RWPE2 (cell line): ENCODE measurements around the gene STAG3.
A peak's percentile ranks its signal among the peaks of the same experiment; 100 is the strongest.
"Not testable (repeated sequence)": the region's sequence is repeated elsewhere in the genome, so short reads cannot be mapped to it uniquely, and the experiment has no call there.

Source experiments
- ATAC-seq: fragments of 200-7000 bp; cut with Tn5 transposase; 3 replicates; pipeline ENCODE4 v1.9.1; 2021; ENCODE audit warnings: low read depth
- DNase-seq: peaks from one replicate; pipeline ENCODE4 v3.0.0-alpha.2; 2020; ENCODE audit warnings: low spot score
- H3K27ac ChIP-seq: fragments of 450-650 bp; 2 replicates; pipeline ENCODE4 v1.5.1; 2017; ENCODE audit warnings: mild to moderate bottlenecking; ENCODE audit not compliant: poor library complexity, severe bottlenecking
- H3K27me3 ChIP-seq: fragments of 250-450 bp; sonication (Bioruptor Pico); 2 replicates; pipeline ENCODE4 v1.5.1; 2021; ENCODE audit warnings: mild to moderate bottlenecking, moderate library complexity; ENCODE audit not compliant: insufficient read depth, poor library complexity, severe bottlenecking
- H3K36me3 ChIP-seq: fragments of 250-450 bp; sonication (Bioruptor Pico); 2 replicates; pipeline ENCODE4 v1.5.1; 2020; ENCODE audit warnings: low read depth, mild to moderate bottlenecking, moderate library complexity
- H3K4me1 ChIP-seq: fragments of 250-450 bp; sonication (Bioruptor Pico); 2 replicates; pipeline ENCODE4 v1.5.1; 2021; ENCODE audit warnings: mild to moderate bottlenecking, moderate library complexity; ENCODE audit not compliant: insufficient read depth, poor library complexity, severe bottlenecking
- H3K4me3 ChIP-seq: fragments of 250-450 bp; sonication (Bioruptor Pico); 2 replicates; pipeline ENCODE4 v1.5.1; 2021; ENCODE audit warnings: mild to moderate bottlenecking, moderate library complexity; ENCODE audit not compliant: severe bottlenecking
- H3K9me3 ChIP-seq: fragments of 250-450 bp; sonication (Bioruptor Pico); 2 replicates; pipeline ENCODE4 v1.5.1; 2021; ENCODE audit warnings: mild to moderate bottlenecking, moderate library complexity; ENCODE audit not compliant: severe bottlenecking
- TF ChIP-seq, protein P1 (sequence below): fragments of 450-650 bp; IDR thresholded peaks from one replicate; pipeline ENCODE4 v1.5.1; 2017; ENCODE audit warnings: mild to moderate bottlenecking, moderate library complexity; ENCODE audit not compliant: poor library complexity, severe bottlenecking

Gene STAG3

DNA sequence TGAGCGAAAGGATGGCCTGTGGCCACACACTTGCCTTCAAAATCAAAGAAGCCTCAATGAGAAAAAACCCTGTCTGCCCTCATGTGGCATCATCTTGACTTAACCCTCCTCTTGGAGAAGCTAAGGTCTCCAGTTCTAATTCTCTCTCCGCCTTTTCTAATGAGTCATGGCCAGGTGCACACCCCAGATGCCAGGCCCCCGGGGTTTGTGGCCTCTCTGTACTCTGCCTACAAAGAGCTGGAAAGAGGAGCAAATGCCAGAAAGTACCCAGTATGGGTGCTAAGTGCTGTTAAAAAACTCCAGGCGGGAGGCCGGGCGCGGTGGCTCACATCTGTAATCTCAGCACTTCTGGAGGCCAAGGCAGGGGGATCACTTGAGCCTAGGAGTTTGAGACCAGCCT lies 62.3 kb downstream of the STAG3 start:
- ATAC-seq, result peak; percentile 66
- not testable (repeated sequence) for DNase-seq, H3K27me3 ChIP-seq, H3K27ac ChIP-seq, H3K9me3 ChIP-seq, H3K4me3 ChIP-seq, H3K4me1 ChIP-seq, H3K36me3 ChIP-seq

DNA sequence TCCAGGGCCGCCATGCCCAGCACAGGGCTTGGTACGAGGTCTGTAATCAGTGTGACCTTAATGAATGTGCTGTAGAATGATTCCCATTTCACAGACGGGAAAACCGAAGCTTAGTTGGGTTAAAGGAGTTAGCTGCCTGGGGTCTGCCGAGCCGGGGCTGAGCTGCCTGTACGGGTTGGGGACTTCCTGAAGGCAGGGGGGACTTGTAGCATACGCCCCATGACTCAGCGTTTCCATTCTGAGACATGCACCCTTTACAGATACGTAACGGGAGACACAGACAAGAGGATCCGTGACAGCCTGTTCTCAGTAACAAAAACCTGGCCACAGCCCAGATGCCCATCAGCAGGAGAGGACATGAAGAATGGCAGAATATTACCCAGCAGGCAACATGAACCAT lies 65.7 kb downstream of the STAG3 start:
- ATAC-seq, H3K4me3 ChIP-seq, DNase-seq, H3K27me3 ChIP-seq, H3K27ac ChIP-seq, H3K36me3 ChIP-seq, H3K9me3 ChIP-seq: not testable (repeated sequence)
- peaks cover 12% of the 10 kb centered on the region for H3K4me1 ChIP-seq

DNA sequence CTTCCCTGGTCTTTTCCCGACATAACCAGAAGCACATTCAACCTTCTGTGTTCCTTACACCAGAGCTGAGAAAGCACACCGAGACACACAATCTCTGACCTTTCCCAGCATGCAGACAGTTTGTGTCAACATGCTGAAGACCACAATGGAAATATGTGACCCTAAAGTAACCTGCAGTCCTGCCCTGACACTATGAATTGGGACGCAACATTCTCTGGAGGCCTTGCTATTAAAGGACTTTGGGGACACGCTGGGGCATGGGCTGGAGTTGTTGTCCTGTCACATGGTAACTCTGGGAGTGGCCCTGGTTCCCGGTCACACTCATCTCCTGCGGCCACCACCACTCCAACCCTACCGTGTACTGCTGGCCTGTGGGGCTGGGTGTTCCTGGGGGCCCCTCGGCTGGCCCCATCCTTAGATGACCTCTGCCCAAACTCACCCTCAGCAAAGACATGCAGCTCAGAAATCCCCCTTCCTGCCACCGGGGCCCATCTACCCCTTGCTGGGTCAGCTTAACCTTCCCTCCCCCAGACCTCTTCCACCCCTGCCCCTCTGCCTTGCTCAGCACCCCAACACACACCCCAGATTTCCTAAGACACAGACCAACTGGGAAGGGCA lies 67.4 kb downstream of the STAG3 start:
- H3K36me3 ChIP-seq, H3K4me3 ChIP-seq, H3K27me3 ChIP-seq, H3K9me3 ChIP-seq, H3K27ac ChIP-seq, DNase-seq, ATAC-seq: not testable (repeated sequence)
- peaks cover 12% of the 10 kb centered on the region for H3K4me1 ChIP-seq

DNA sequence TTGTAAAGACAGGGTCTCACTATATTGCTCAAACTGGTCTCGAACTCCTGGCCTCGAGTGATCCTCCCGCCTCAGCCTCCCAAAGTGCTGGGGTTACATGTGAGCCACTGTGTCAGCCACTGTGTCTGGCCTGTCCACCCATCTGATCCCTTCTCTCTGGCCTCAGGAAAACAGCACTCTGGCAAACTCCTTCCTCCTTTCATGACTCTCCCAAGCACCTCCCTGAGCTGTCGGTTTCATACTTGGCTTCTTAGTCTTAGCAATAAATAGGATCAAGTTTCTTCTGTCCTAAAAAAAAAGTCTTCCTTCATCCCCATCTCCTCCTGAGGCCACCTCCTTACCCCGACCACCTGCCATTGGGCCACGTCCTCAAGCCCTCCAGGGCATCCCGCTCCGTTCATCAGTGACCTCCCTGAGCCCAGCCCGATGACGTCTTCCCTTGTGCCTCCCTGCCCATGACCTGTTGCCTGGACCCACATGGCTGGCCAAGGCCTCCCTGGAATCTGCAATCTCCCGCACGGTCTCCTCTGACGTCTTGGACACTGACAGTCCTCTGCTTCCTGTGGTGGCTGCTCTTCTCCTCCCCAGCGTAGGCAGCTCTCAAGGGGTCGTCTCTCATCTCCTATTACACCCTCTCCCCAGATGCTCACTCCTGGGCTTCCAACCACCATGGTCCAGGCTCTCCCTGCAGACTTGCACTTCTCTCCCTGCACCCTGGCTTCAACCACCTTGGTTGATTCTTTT lies 68.6 kb downstream of the STAG3 start:
- ATAC-seq, H3K4me3 ChIP-seq: not testable (repeated sequence)
- H3K4me1 ChIP-seq, result peaks cover 12% of the 10 kb centered on the region

DNA sequence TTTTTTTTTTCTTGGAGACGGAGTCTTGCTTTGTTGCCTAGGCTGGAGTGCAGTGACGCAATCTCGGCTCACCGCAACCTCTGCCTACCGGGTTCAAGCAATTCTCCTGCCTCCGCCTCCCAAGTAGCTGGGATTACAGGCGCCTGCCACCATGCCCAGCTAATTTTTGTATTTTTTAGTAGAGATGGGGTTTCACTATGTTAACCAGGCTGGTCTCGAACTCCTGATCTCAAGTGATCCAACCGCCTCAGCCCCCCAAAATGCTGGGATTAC lies 69.1 kb downstream of the STAG3 start:
- H3K4me1 ChIP-seq, result peaks cover 12% of the 10 kb centered on the region
- not testable (repeated sequence) for ATAC-seq, H3K27ac ChIP-seq, H3K9me3 ChIP-seq, H3K27me3 ChIP-seq, H3K4me3 ChIP-seq, H3K36me3 ChIP-seq, DNase-seq

More for the DNA sequence above, 68.6 kb downstream of the STAG3 start:
- not testable (repeated sequence) for H3K36me3 ChIP-seq, H3K9me3 ChIP-seq, H3K27ac ChIP-seq, H3K27me3 ChIP-seq, DNase-seq

DNA sequence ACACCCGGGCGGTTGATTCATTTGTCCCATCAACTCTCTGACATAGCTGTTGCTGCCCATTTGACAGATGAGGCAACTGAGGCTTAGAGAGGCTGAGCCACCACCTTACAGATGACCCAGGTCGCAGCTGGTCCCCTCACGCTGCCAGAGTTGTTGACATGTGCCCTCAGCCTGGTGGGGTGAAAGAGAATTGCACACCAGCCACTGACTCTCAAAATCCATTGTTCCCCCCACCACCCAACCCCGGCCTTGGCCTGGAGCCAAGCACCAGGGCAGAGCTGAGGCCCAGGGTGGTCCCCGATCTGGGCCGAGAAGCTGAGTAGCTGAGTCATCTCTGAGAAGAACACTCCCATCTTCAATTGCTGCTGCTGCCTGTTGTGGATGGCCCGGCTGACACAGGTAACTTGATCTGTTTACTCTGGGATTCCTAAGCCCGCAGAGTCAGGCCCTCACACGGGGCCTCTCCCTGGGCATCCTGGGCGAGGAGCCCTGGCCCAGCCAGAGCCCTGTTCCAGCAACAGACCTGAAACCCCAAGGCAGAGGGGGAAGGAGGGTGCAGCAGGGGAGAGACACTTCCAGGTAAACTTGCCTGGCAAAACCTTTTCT lies 69.5 kb downstream of the STAG3 start:
- Histone ChIP-seq H3K27me3 (no peaks in the 10 kb centered on the region), H3K4me3 (no peak overlapping the region), H3K9me3 (no peaks in the 10 kb centered on the region), H3K36me3 (no peaks in the 10 kb centered on the region), H3K27ac (peak overlapping the region; percentile 17), H3K4me1 (peaks cover 12% of the 10 kb centered on the region)
- ATAC-seq, result peak; percentile 100
- peak; percentile 86 for DNase-seq
- TF ChIP-seq, protein P1, sequence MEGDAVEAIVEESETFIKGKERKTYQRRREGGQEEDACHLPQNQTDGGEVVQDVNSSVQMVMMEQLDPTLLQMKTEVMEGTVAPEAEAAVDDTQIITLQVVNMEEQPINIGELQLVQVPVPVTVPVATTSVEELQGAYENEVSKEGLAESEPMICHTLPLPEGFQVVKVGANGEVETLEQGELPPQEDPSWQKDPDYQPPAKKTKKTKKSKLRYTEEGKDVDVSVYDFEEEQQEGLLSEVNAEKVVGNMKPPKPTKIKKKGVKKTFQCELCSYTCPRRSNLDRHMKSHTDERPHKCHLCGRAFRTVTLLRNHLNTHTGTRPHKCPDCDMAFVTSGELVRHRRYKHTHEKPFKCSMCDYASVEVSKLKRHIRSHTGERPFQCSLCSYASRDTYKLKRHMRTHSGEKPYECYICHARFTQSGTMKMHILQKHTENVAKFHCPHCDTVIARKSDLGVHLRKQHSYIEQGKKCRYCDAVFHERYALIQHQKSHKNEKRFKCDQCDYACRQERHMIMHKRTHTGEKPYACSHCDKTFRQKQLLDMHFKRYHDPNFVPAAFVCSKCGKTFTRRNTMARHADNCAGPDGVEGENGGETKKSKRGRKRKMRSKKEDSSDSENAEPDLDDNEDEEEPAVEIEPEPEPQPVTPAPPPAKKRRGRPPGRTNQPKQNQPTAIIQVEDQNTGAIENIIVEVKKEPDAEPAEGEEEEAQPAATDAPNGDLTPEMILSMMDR, result no peak

DNA sequence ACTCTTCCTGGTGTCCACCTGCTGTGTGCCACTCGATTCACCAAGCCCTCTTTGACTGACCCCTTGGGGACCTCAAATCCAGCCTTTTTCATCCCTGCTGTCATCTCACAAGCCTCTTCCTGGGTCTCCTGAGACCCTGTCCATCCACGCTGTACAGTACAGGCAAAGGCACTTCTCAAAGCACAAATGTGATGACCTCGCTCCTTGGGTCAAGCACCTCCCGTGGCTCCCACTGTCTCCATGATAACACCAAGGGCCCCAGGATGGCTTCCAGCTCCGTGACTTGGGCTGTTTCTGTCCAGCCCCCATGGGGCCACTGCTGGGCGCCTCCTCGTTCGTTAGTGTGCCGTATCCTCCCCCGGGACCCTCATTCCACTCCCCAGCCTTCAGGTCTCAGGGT lies 70.8 kb downstream of the STAG3 start:
- DNase-seq (no peak), ATAC-seq (no peak)
- Histone ChIP-seq H3K9me3 (no peaks in the 10 kb centered on the region), H3K27me3 (no peaks in the 10 kb centered on the region), H3K36me3 (no peaks in the 10 kb centered on the region), H3K4me1 (peaks cover 12% of the 10 kb centered on the region), H3K27ac (no peak overlapping the region), H3K4me3 (no peak overlapping the region)
- TF ChIP-seq, protein P1, result no peak
